Central memory CD4-positive, alpha-beta T cell (primary cell): Measurements from ENCODE around the gene EXOC4.

Experiments
- DNase-seq: peaks from one replicate; pipeline ENCODE4 v3.0.0; 2022

The EXOC4 gene

DNA sequence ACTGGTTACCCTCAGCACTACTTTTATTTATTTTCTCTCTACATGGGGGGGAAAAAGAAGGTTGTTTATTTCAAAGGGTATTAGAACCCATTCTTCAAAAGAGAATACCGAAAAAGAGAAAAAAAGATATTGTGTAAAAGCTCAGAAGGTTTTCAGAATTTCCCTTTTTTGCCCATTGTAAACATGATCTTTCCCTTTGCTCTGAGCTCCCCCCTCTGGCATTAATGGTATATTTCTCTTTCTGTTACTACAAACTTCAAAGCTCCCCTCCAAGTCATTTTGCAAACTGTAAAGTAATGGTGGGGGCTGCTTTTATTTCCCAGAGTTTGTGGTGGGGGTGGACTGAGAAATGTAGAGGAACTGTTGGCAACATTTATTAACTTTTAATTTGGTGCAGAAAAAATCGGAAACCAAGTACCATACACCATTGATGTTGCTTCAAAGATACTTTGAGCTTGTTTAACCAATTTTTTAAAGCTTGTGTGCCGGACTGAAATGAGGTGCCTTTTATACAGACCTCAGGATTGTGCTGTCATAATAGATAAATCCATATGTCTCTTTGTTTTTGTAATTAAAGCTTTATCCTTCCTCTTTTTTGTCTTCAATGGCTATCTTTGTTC lies 181.5 kb downstream of the EXOC4 start:
- no peak for DNase-seq

- no peak for DNase-seq
Observed at GRCh38 chr7:133436014-133436428, 183.1 kb downstream of the EXOC4 start.

DNA sequence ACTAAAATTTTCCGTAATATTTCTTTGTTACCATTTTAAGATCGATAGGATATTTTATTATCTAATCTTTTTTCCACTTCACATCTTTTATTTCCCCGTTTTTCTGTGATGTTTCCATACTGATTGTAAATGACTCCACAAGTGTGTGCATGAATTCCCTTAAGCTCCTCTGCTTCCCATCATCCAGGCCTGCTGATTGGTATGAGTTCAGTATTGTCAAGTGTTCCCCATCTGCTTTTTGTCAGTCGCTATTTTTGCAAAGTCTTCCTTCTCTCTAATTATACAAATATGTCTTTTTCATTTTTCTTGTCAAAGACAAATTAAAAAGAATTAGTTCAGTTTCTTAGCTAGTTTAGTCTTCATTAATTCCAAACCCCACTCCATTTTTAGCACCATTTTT lies 184.7 kb downstream of the EXOC4 start:
- DNase-seq: no peak

GRCh38 chr7:133442818-133443217 lies 189.9 kb downstream of the EXOC4 start:
- DNase-seq: no peak

DNA sequence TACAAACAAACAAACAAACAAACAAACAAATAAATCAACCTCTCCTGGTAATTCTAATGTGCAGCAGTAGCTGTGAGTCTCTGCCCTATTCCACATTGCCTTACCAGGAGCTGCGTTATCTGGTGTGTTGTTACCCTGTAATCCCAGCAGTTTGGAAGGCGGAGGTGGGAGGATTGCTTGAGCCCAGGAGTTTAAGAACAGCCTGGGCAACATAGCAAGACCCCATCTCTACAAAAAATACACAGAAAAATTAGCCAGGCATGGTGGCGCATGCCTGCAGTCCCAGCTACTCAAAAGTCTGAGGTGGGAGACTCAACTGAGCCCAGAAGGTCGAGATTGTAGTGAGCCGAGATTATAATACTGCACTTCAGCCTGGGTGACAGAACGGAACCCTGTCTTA lies 192.7 kb downstream of the EXOC4 start:
- DNase-seq: no peak

GRCh38 chr7:133448012-133448411 lies 195.1 kb downstream of the EXOC4 start:
- DNase-seq: no peak

DNA sequence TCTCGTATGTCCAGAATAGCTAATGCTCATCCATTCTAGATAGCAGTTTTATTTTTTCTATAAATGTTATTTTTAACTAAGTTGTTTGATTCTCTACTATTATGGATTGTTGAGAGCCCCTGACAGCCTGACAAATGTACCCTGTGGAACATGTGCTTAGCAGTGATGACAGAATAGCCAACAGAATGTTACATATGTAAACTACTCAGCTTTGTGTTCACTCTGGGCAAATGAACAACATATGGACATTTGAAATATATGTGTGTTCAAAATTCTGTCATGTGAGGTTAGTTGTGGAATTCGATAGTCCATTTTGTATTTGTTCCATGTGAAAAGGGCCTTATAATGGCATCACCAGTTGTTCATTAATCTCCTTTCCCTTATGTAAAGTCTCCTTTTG lies 199.7 kb downstream of the EXOC4 start:
- no peak for DNase-seq

DNA sequence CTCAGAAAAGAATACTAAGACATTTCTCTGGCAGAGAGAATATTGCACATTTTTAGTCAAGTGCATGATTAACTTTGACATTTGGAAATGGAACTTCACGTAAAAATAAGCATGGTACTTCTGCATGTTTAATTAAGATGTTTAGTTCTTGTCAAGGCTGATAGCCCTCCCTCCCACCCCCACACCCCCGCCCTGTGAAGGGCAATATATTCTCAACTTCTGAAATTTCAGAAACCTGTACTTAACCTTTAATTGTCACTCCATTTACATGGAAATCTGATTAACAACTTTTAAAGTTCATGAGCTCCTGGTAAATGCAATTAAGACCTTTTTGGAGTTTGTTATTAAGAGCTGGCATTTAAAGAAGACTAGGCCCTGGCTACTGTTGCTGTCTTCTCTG lies 205.8 kb downstream of the EXOC4 start:
- DNase-seq: no peak

GRCh38 chr7:133461421-133461820 lies 208.5 kb downstream of the EXOC4 start:
- DNase-seq: no peak

DNA sequence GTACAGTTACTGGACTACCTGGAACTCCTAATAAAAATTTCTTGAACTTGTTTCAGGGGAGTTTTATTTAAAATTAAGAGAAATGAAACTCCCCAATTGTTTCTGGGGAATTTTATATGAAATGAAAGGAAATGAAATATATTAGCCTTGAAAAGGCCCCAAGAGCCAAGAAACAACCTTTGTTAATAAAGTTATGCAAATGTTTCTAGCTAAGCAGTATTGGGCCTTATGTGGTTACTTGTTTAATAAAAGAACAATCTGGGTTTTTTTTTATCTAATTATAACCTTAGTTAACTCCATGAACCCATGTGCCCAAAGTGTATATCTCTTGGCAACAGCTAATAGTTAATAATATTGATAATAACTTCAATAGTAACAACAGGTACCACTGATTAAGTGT lies 222.8 kb downstream of the EXOC4 start:
- DNase-seq: no peak

GRCh38 chr7:133477791-133478190 lies 224.9 kb downstream of the EXOC4 start:
- no peak for DNase-seq

- DNase-seq: no peak
Observed at GRCh38 chr7:133478591-133479135, 225.8 kb downstream of the EXOC4 start.

- no peak for DNase-seq
Observed at GRCh38 chr7:133479456-133480065, 226.7 kb downstream of the EXOC4 start.

- no peak for DNase-seq
Observed at GRCh38 chr7:133480868-133481267, 228.0 kb downstream of the EXOC4 start.

- DNase-seq: no peak
Observed at GRCh38 chr7:133481676-133482075, 228.8 kb downstream of the EXOC4 start.

DNA sequence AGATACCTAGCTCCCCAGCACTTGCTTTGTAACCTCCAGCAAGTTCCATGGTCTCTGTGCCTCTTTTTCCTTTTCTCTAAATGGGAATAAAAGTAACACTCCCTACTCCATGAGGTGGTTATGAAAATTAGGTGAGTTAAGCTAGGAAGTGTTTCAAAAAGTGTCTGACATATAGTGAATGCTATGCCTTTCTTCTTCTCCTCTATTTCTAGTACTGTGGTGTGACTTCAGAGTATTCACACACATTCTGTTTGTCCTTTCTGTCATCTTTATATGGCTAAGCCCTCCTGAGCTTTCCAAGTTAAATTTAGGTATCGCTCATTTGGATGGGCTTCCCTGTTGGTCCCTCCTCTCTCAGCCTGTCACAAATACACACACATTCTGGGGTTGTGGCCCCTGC lies 229.7 kb downstream of the EXOC4 start:
- no peak for DNase-seq

GRCh38 chr7:133484086-133484485 lies 231.2 kb downstream of the EXOC4 start:
- peak; percentile 9 for DNase-seq

- DNase-seq: no peak
Observed at GRCh38 chr7:133489906-133490305, 237.0 kb downstream of the EXOC4 start.

GRCh38 chr7:133491201-133491691 lies 238.4 kb downstream of the EXOC4 start:
- DNase-seq: no peak

GRCh38 chr7:133491846-133492652 lies 239.2 kb downstream of the EXOC4 start:
- no peak for DNase-seq

- DNase-seq: no peak
Observed at GRCh38 chr7:133497061-133497460, 244.2 kb downstream of the EXOC4 start.

DNA sequence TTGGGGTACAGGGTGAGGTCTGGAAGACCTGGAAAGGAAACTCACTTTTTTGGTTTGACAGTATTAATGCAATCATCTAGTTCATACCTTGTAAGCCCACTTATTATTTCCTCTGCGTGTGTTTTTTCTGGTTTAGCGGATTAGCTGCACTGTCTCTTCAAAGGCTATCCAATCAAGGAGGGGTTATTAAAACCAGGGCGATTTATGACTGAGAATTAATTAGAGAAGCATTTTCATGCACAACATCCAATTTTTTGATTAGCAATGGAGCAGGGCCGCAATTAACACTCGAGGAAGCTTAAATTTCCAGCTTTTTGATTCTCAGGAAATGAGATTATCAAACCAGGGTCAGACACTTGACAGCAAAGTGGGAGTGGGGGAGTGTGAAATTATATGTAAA lies 248.9 kb downstream of the EXOC4 start:
- no peak for DNase-seq

- no peak for DNase-seq
Observed at GRCh38 chr7:133502498-133502897, 249.6 kb downstream of the EXOC4 start.

- DNase-seq: no peak
Observed at GRCh38 chr7:133502972-133503371, 250.1 kb downstream of the EXOC4 start.
